AG04450 (cell line): ENCODE data around the gene CBX5. TPM values are rescaled to one million over a fixed set of nuclear protein-coding genes. Genes with fewer than 3 reads are reported as not detected.
A peak's percentile ranks its signal among the peaks of the same experiment; 100 is the strongest.
"Not testable (repeated sequence)": the region's sequence is repeated elsewhere in the genome, so short reads cannot be mapped to it uniquely, and the experiment has no call there.

Source experiments
- CTCF ChIA-PET: fragments of 300-600, 350-600 bp; formaldehyde crosslinking; extraction: SDS; loops from one replicate; lab custom pipeline; 2022; ENCODE audit warnings: antibody characterized with exemption, inconsistent platforms; lab: Charles Lee
- POLR2A ChIA-PET: fragments of 350-600 bp; formaldehyde crosslinking; extraction: SDS; loops from one replicate; lab custom pipeline; 2021; ENCODE audit warnings: antibody characterized with exemption, inconsistent platforms; lab: Yijun Ruan, JAX
- DNase-seq: peaks from one replicate; pipeline ENCODE4 v3.0.0-alpha.2; 2011; ENCODE audit warnings: low read depth, low spot score
- H3K27ac ChIP-seq: one replicate; pipeline ENCODE4 v1.5.1; 2012; ENCODE audit warnings: low read depth, low read length, control low read depth
- H3K27me3 ChIP-seq: one replicate; pipeline ENCODE4 v1.6.0; 2012; ENCODE audit warnings: low read length; ENCODE audit not compliant: control insufficient read depth, insufficient read depth
- H3K4me3 ChIP-seq: 2 replicates; pipeline ENCODE4 v1.5.1; 2011; ENCODE audit warnings: mild to moderate bottlenecking, low read depth, low read length, control low read depth
- H3K9me3 ChIP-seq: 2 replicates; pipeline ENCODE4 v1.5.1; 2012; ENCODE audit warnings: low read length; ENCODE audit not compliant: control insufficient read depth, insufficient read depth
- CTCF ChIP-seq: IDR thresholded peaks from 2 replicates; pipeline ENCODE4 v1.5.1; 2011; ENCODE audit warnings: low read depth, low read length, control low read depth, inconsistent platforms
- polyA plus RNA-seq: library from polyadenylated mRNA; depleted of rRNA; stranded (reverse); fragments of >200 nt; gene quantifications from 2 replicates; pipeline ENCODE4 v1.2.3, GENCODE V29; 2011

The CBX5 gene
- polyA plus RNA-seq, 1 experiment = 62.3 TPM

GRCh38 chr12:54230555-54230954 lies 49.4 kb downstream of the CBX5 start:
- Histone ChIP-seq H3K27ac (no peak overlapping the region), H3K4me3 (no peak overlapping the region), H3K27me3 (no peaks in the 10 kb centered on the region), H3K9me3 (no peaks in the 10 kb centered on the region)
- ChIA-PET CTCF (interaction anchor here (1.0 to 1.6 kb wide), 3 partner anchors 9 to 21 kb away, joined by 3 to 8 read pairs (median 5); no protein-coding TSS in a partner anchor), POLR2A (no interaction called here)
- DNase-seq = no peak
- no peak for TF ChIP-seq CTCF

- ChIA-PET POLR2A (interaction anchor here (0.6 to 1.8 kb wide), 5 partner anchors 10 to 130 kb away, joined by 3 to 21 read pairs (median 5); partner anchors contain the start of genes CBX5 and HNRNPA1), CTCF (interaction anchor here (0.7 to 3.1 kb wide), 6 partner anchors 10 to 149 kb away, joined by 3 to 35 read pairs (median 8); partner anchors contain the start of gene COPZ1)
- no peak overlapping the region for H3K4me3 ChIP-seq
- H3K27me3 ChIP-seq = no peaks in the 10 kb centered on the region
- peak; percentile 92 for DNase-seq
- no peak for TF ChIP-seq CTCF
- no peaks in the 10 kb centered on the region for H3K9me3 ChIP-seq
- peak overlapping the region; percentile 82 for H3K27ac ChIP-seq
Measured at GRCh38 chr12:54229624-54230212, 50.2 kb downstream of the CBX5 start.

GRCh38 chr12:54228471-54228870 lies 51.5 kb downstream of the CBX5 start:
- TF ChIP-seq CTCF = no peak
- peak overlapping the region; percentile 82 for H3K27ac ChIP-seq
- no peaks in the 10 kb centered on the region for H3K27me3 ChIP-seq
- DNase-seq = no peak
- ChIA-PET POLR2A (interaction anchor here (1.8 kb wide), 1 partner anchor 51 kb away, joined by 21 read pairs; the partner anchor contains the start of genes CBX5 and HNRNPA1), CTCF (interaction anchor here (0.7 to 3.1 kb wide), 7 partner anchors 8 to 223 kb away, joined by 3 to 35 read pairs (median 8); partner anchors contain the start of gene COPZ1)
- H3K4me3 ChIP-seq = no peak overlapping the region
- H3K9me3 ChIP-seq = no peaks in the 10 kb centered on the region

- POLR2A ChIA-PET = interaction anchor here (0.7 kb wide), 1 partner anchor 24 kb away, joined by 3 read pairs; no protein-coding TSS in a partner anchor
- not testable (repeated sequence) for H3K9me3 ChIP-seq, H3K4me3 ChIP-seq, DNase-seq, H3K27me3 ChIP-seq, H3K27ac ChIP-seq
- CTCF ChIA-PET = interaction anchor here (0.7 to 3.1 kb wide), 7 partner anchors 8 to 222 kb away, joined by 3 to 35 read pairs (median 8); partner anchors contain the start of gene COPZ1
Measured at GRCh38 chr12:54227927-54228326, 52.0 kb downstream of the CBX5 start.

GRCh38 chr12:54227376-54227775 lies 52.5 kb downstream of the CBX5 start:
- no peak overlapping the region for H3K27ac ChIP-seq
- no peak for TF ChIP-seq CTCF
- ChIA-PET POLR2A (no interaction called here), CTCF (interaction anchor here (1.2 to 3.1 kb wide), 4 partner anchors 12 to 222 kb away, joined by 3 to 35 read pairs (median 10); partner anchors contain the start of gene COPZ1)
- no peaks in the 10 kb centered on the region for H3K27me3 ChIP-seq
- DNase-seq = no peak
- H3K4me3 ChIP-seq = no peak overlapping the region
- H3K9me3 ChIP-seq = no peaks in the 10 kb centered on the region
